Embryonic facial prominence (tissue), 1 donor: ENCODE measurements around the gene POLE.

ENCODE experiments used
- DNase-seq: peaks from one replicate; pipeline ENCODE4 v3.0.0-alpha.2; 2016; ENCODE audit errors: extremely low spot score

POLE gene

GRCh38 chr12:132597333-132598316, 89.5 kb downstream of the POLE start:
- DNase-seq, result peak; percentile 45

- no peak for DNase-seq
Observed at GRCh38 chr12:132596016-132596415, 91.1 kb downstream of the POLE start.

GRCh38 chr12:132595183-132595582, 92.0 kb downstream of the POLE start:
- no peak for DNase-seq

GRCh38 chr12:132593938-132594358, 93.2 kb downstream of the POLE start:
- DNase-seq, result peak; percentile 64

GRCh38 chr12:132593521-132593920, 93.6 kb downstream of the POLE start:
- no peak for DNase-seq

- no peak for DNase-seq
Observed at GRCh38 chr12:132593071-132593470, 94.1 kb downstream of the POLE start.

- no peak for DNase-seq
Observed at GRCh38 chr12:132592282-132592970, 94.7 kb downstream of the POLE start.

- DNase-seq, result no peak
Observed at GRCh38 chr12:132591107-132591935, 95.8 kb downstream of the POLE start.

GRCh38 chr12:132588821-132589669, 98.1 kb downstream of the POLE start:
- DNase-seq, result no peak

GRCh38 chr12:132588319-132588718, 98.8 kb downstream of the POLE start:
- DNase-seq, result no peak

- DNase-seq, result no peak
Observed at GRCh38 chr12:132587781-132588180, 99.4 kb downstream of the POLE start.

GRCh38 chr12:132586929-132587328, 100.2 kb downstream of the POLE start:
- no peak for DNase-seq

GRCh38 chr12:132585177-132585576, 102.0 kb downstream of the POLE start:
- DNase-seq, result no peak

- DNase-seq, result no peak
Observed at GRCh38 chr12:132584429-132584828, 102.7 kb downstream of the POLE start.

GRCh38 chr12:132583736-132584135, 103.4 kb downstream of the POLE start:
- DNase-seq, result no peak

GRCh38 chr12:132583411-132583710, 103.8 kb downstream of the POLE start:
- DNase-seq, result no peak

- DNase-seq, result no peak
Observed at GRCh38 chr12:132582582-132583410, 104.3 kb downstream of the POLE start.

- no peak for DNase-seq
Observed at GRCh38 chr12:132582058-132582420, 105.1 kb downstream of the POLE start.

GRCh38 chr12:132581348-132582057, 105.6 kb downstream of the POLE start:
- DNase-seq, result no peak
